Amygdala (tissue), 56 donors: ENCODE results near the gene ARHGEF10L.

Experiments
- DNase-seq, 56 donors: peaks; one replicate each; lab custom pipeline; 2025; lab: John Stamatoyannopoulos, UW

The ARHGEF10L gene

DNA sequence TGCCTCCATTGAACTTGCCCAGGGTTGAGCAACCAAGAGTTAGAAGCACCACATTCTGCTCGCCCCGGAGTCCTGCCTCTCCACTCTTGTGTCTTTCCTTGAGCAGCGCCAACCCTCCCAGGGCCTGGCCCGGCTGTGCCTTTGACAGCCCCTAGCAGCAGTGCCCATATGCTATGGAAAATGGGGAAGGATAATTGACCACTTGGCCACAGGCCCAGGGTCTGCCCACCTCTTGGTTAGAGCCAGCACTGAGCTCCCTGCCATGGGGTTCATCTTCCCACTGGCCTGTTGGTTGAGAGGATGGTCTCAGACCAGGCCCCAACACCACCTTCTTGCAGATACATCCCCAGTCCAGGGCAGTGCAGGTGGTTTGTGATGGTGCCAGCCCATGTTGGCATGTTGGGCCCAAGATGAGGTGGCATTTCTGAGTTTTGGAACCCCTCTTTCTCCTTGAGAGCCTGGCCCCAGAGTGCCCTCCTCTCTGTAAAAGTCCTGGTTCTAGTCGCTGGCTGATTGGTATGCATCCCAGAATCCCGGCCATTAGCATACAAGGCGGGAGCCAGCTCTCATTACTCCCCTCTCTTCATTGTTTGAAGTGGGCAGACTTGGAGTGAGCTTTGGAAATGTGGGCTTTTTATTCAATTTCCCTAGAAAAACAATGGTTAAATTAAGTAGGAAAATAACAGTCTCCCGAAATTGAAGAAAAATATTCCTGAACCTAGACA is 7.6 kb downstream of the ARHGEF10L start:
- peak in 19 of 56 donors; percentile 15 to 64 (median 40) for DNase-seq

DNA sequence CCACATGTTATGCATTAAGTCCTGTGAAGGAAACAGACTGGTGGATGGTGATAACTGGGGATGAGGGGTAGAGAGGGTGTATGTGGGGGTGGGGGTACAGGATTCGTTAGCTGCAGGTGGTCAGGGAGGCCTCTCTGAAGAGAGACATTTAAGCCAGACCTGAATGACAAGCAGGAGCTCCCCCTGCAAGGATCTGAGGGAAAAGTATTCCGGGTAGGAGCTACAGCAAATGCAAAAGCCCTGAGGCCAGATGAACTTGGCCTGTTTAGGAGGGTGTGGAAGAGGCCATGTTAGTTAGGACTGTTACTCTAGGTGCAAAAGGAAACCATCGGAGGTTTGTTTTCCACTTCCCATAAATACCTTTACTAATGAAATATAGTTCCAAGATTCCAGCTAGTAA is 9.9 kb downstream of the ARHGEF10L start:
- DNase-seq = no peak

DNA sequence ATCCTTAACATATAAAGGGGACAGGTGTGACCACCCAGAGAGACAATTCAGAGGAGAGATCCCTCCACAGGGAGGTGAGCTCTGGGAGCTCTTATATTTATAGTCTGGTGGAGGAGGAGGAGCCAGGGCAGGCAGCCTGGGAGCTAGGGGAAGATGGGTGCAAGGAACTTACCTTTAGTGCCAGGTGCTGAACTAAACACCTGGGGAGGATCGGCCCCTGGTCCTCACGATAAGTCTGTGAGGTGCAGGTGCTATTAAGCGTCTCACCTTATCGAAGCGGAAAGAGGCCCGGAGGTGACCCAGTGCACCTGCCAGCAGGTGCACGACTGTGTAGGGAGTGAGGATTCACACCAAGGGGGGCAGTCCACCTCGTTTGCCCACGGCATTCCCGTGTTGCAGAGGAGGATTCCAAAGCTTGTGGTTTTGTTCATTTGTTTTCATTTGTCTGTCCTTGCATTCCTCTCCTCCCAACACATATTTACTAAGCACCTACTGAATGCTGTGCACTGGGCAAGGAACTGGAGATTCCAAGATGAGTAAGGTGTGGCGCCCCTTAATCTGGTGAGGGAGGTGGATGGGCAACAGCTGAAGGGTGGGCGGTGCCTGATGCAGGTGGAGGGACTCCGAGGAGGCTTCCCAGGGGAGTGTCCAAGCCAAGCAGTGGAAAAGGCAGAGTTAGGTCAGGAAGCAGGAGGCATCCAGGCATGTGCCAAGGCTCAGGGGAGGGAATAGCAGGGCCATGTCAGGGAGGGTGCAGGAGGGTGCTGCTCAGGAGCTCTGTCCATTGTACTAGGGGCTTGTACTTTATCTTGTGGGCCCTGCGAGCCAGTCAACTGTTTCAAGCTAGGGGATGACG is 11.5 kb downstream of the ARHGEF10L start:
- no peak for DNase-seq

DNA sequence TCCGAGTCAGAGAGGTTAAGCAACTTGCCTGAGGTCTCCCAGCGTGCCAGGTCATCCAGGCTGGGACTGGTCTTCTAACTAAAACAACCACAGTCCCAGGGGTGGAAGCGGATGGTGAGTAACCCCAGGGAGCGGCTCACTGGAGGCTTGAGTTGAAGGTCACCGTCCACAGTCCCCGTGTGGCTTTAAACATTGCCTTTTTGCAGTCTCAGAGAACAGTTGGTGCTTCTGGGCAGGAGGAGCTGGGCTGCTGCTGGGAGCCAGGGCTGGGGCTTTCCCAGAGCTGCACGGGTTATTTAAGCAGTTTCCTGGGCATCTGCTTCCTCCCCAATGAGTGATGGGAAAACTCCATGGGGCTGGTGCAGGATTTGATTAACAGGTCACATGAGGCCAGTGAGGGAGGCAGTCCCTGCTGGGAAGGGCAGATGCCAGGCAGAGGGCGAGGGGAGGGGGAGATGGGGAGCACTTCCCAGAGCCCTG is 12.3 kb downstream of the ARHGEF10L start:
- peak in 6 of 56 donors; percentile 17 to 49 (median 24) for DNase-seq

DNA sequence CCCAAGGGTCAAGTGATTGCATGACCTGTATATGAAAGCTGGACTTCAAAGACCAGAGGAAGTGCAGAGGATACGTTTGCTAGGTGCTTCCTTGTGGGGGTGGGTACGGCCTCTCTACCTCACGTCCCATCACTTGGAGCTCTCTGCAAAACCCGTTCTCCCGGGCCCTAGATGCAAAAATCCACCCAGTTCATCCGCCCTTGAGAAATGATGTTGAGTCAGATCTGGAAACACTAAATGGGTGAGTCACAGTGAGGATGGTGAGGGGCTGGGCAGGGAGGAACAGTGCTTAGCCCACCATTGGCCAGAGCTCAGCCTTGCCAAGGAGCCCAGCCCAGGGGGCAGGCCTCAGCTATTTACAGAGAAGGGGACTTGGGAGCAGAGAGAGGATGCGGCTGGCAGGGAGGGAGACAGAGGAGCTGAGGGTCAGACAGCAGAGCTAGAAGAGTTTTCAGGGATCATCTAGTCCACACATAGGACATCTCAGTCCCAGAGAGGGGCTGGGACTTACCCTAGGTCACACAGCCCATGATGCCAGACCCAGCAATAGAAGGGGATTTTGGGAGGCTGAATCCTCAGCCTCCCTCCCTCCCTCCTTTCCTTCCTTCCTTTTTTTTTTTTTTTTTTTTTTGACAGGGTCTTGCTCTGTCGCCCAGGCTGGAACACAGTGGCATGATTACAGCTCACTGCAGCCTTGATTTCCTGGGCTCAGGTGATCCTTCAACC is 14.6 kb downstream of the ARHGEF10L start:
- no peak for DNase-seq

DNA sequence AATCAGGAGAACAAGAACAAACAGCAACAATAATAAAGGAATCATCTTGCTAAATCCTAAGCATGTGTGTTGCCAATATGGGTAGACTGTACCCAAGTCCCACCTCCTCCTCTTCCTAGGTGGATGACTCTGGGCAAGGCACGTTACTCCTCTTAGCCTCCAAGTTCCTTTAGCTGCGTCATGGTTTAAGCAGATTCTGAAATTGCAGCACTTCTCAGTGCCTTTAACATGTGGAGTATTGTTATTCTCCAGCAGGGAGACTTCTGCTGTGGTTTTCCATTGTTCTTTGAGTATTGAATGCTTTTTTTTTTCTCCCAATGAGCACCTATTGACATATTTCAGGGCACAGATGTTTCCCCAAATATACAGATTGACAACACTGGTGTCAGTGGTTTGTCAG is 15.5 kb downstream of the ARHGEF10L start:
- DNase-seq = no peak

DNA sequence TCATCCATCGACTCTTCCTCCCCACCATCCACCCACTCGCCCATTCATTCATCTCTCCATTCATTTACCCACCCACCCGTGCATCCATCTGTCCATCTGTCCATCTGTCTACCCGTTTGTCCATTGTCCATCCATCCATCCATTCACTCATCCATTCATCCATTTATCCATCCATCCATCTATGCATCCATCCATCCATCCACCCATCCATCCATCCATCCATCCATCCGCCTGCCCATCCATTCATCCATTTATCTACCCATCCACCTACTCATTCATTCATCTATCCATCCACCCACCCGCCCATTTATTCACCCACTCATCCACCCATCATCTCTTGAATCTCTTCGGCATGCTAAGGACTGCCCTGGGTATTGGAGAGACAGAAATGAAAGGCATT is 18.5 kb downstream of the ARHGEF10L start:
- no peak for DNase-seq

DNA sequence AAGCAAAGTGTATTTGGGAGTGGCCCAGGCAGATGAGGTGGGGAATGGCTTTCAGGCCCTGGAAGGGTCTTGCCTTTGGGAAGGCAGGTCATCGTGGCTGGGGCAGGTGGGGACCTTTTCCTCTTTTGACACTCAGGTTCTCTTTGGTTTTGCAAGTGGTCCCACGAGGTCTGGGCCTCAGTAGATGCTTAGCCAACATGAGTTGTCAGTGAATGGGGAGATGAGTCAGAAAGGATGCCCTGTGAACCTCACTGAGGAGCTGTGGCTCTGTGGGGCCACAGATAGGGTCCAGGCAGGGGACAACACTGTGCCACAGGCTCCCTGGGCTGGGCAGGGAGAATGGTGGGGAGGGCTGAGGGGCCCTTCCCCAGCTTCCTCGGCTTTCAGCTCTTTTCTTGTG is 19.0 kb downstream of the ARHGEF10L start:
- DNase-seq = no peak

DNA sequence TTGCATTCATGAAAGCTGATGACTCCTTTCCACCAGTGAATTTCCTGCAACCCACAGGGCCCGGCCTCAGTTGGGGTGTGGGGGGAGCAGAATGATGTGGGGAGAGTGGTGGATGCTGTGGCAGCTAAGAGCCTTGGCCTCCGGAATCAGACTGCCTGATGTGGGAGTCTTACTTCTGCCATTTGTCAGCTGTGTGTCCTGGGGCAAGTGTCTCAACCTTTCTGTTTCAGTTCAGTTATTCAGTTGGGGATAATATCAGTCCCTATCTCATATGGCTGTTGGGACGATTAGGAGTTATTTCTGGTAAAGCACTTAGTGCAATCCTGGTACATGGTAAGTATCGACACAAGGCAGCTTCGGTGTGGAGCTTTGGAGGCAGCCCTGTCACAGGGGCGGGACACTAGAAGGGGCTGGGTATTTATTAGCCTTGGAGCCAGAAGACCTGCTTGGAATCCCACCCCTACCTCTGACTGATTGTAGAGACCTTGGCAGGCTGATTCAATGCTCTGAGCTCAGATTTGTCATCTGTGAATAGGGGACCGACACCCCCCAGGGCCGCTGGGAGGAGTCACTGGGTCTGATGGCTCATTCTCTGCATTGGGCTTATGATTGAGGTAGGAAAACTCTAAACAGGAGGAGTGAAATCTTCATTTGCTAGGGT is 19.6 kb downstream of the ARHGEF10L start:
- no peak for DNase-seq

DNA sequence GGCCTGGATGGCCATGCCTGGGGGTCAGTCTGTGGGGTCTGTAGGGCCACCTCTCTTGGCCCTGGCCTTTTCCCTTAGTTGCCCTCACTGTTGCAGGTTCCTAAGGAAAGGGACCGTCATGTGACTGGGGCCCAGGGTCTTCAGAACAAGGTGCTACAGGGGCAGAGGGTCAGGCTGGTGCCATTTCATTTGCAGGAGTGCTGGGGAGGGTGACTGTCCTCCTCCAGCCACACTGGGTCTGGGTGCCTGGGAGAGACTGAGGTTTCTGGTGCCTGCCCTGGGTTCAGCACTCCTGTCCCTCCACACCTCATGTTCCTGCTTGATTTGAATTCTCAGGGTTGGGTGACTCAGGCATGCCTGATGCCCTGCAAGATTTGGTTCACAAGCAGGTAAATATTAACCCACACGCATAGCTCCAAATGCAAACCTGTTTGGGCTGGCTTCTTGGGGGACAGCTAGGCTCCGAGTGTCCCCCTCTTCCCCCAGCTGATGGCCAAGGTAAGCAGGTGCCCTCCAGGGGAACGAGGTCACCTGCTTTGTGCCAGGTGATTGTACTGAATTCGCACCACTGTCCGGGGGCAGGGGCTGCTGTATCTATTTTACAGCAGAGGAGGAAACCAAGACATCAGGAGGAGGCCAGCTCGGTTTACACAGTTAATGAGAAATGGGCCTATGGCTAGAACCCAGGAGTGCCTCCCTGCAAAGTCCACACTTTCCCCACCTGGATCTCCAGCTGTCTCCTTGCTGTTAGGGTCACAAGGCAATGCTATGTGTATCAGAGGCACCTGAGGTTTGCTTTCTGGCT is 20.3 kb downstream of the ARHGEF10L start:
- DNase-seq = no peak

GRCh38 chr1:17561247-17561548 is 21.7 kb downstream of the ARHGEF10L start:
- peak in 18 of 56 donors; percentile 13 to 71 (median 34) for DNase-seq

DNA sequence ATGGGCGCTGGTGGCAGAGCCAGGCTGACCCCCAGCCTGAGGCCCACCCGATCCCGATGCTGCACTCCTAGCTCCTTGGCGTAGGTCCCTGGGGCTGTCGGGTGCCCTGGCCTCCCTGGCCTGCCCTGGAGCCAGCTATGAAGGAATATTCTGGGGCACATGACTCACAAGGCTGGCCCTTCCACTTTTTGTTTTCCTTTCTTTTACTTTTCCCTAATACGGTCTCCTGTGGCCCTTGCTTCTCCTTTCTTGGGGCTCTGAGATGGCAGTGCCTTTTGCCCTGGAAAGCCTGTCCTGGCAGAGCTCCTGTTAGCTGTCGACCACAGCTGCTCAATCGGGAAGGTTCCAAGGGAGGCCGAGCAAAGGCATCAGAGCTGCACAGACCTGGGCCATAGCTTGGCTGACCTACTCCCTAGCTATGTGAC is 22.1 kb downstream of the ARHGEF10L start:
- peak in 10 of 56 donors; percentile 24 to 59 (median 32) for DNase-seq

DNA sequence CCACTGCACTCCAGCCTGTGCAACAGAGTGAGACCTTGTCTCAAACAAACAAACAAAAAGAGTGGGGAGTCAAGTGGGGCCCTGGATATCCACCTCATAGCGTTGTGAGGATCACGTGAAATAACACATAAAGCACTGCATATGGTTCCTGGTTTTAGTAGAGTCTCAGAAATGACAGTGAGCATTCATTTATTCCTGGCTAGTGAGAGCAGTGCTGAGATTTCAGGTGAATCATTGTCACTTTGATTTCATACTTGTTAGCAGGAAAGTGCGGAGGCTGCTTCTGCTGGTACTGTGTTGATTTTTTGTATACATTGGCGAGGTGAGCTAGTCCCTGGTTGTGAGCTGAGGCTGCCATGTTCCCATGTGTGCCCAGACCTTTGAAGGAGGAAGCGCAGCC is 22.9 kb downstream of the ARHGEF10L start:
- DNase-seq = no peak

DNA sequence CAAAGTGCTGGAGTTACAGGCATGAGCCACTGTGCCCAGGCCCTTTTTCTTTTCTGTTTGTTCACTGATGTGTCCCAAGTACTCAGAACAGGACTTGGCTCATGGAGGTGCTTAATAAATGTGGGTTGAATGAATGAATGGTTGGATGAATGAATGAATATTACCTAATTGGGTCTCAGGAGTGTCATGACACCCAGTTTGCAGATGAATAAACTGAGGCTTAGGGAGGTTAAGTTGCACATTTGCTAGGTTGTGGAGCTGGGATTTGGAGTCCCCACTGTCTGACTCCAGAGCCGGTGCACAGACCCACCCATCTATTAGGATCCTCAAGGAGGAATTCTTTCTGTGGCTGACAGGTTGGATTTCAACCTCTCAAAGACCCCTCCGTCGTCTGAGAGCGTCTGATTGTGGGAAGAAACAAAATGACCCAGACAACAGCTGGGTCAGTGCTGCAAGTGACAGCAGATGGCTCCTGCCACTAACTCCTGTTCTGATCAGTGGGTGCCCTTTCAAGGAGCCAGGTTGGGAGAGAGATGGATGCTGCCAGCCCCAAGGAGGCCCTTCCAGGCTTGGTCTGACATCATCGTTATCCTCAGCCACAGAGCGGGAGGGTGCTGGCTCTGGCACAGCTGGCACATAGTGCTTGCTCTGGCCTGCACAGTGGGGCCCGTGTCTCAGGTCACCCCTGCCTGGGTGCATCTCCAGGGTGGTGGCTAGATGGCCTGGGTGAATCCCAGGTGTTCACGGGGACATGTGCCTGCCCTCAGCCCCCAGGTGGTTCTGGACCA is 24.2 kb downstream of the ARHGEF10L start:
- peak in 12 of 56 donors; percentile 5 to 64 (median 30) for DNase-seq

- DNase-seq = no peak
Observed at GRCh38 chr1:17564458-17565393, 25.2 kb downstream of the ARHGEF10L start.

DNA sequence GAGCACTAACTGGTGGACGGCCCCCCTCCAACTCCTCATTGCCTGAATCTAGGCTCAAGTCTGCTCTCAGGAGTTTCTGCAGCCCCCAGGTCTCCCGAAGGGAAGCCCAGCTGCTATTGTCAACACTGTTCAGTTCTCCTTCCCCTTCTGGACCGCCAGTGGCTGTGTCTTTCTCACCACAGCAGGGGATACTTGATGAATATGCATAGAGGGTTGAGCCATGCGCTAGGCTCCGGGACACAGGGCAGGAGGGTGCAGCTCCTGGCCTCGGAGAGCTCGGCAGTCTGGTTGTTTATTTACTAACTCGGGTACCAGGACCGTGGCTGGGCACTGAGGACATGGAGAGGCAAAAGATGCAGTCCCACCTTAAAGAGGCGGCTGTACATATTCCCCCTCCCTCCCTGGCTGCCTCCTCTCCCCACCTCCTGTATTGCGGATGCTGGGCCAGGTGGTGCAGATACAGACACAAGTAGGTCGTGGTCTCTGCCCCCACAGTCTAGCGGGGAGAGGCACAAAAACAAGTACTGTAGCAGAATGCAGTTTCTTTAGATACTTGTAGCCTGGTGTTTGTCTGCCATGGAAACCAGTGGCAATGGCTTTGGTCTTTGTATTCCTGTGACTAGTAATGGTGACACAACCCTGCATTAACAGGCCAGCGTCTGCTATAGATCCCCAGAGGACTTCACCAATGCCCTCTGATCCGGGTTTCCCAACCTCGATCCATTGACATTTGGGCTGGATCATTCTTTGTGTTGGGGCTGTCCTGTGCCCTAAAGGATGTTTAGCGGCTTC is 26.2 kb downstream of the ARHGEF10L start:
- peak in 12 of 56 donors; percentile 10 to 45 (median 28) for DNase-seq

GRCh38 chr1:17566417-17566816 is 26.9 kb downstream of the ARHGEF10L start:
- DNase-seq = no peak
